HG03045 (cell line): ENCODE measurements around the gene TOX2.

Experiments
- ATAC-seq: cut with Tn5 transposase; IDR thresholded peaks from one replicate; pipeline ENCODE4 v1.9.1; 2021; ENCODE audit warnings: mild to moderate bottlenecking, moderate library complexity; ENCODE audit not compliant: unreplicated experiment

TOX2 gene

GRCh38 chr20:43974695-43975094 is 60.0 kb downstream of the TOX2 start:
- ATAC-seq, result no peak

GRCh38 chr20:43975096-43975768 is 60.6 kb downstream of the TOX2 start:
- no peak for ATAC-seq

- no peak for ATAC-seq
These were observed 61.9 kb downstream of the TOX2 start for GRCh38 chr20:43976547-43976946.

- ATAC-seq, result no peak
These were observed 62.6 kb downstream of the TOX2 start for GRCh38 chr20:43977252-43977651.

GRCh38 chr20:43977962-43978361 is 63.3 kb downstream of the TOX2 start:
- no peak for ATAC-seq

GRCh38 chr20:43979576-43980105 is 65.0 kb downstream of the TOX2 start:
- no peak for ATAC-seq

GRCh38 chr20:43981540-43981939 is 66.9 kb downstream of the TOX2 start:
- ATAC-seq, result no peak

GRCh38 chr20:43982016-43982415 is 67.4 kb downstream of the TOX2 start:
- no peak for ATAC-seq

- no peak for ATAC-seq
These were observed 68.2 kb downstream of the TOX2 start for GRCh38 chr20:43982886-43983285.

- no peak for ATAC-seq
These were observed 68.7 kb downstream of the TOX2 start for GRCh38 chr20:43983359-43983758.

- ATAC-seq, result no peak
These were observed 69.3 kb downstream of the TOX2 start for GRCh38 chr20:43983904-43984361.

GRCh38 chr20:43984587-43984986 is 69.9 kb downstream of the TOX2 start:
- no peak for ATAC-seq

- ATAC-seq, result no peak
These were observed 70.5 kb downstream of the TOX2 start for GRCh38 chr20:43985121-43985520.

GRCh38 chr20:43985608-43986316 is 71.1 kb downstream of the TOX2 start:
- no peak for ATAC-seq

- ATAC-seq, result no peak
These were observed 72.4 kb downstream of the TOX2 start for GRCh38 chr20:43987018-43987417.

- ATAC-seq, result no peak
These were observed 72.9 kb downstream of the TOX2 start for GRCh38 chr20:43987531-43987930.

- no peak for ATAC-seq
These were observed 73.8 kb downstream of the TOX2 start for GRCh38 chr20:43988451-43988850.

GRCh38 chr20:43988867-43989266 is 74.2 kb downstream of the TOX2 start:
- ATAC-seq, result no peak

GRCh38 chr20:43991261-43991660 is 76.6 kb downstream of the TOX2 start:
- no peak for ATAC-seq

- ATAC-seq, result no peak
These were observed 77.3 kb downstream of the TOX2 start for GRCh38 chr20:43991982-43992381.

GRCh38 chr20:43992885-43993284 is 78.2 kb downstream of the TOX2 start:
- ATAC-seq, result no peak

- no peak for ATAC-seq
These were observed 78.9 kb downstream of the TOX2 start for GRCh38 chr20:43993560-43993959.
